Measurements from ENCODE around the gene PSD4.

PSD4 gene

GRCh38 chr2:113240150-113240914 is 66.6 kb downstream of the PSD4 start:
- Mint-ChIP-seq H3K36me3 (peaks cover 13 to 14% of the 10 kb centered on the region in 2 donors), H3K27me3 (peaks cover 0 to 6% of the 10 kb centered on the region in 2 donors), H3K4me1 (peaks cover 16 to 54% of the 10 kb centered on the region in 2 donors), H3K27ac (peak overlapping the region; percentile 70), H3K4me3 (peak overlapping the region in 1 of 2 donors; percentile 23), H3K9me3 (no peaks in the 10 kb centered on the region)
- DNase-seq (no peak), ATAC-seq (replicated peaks) (no peak)

GRCh38 chr2:113240915-113241911 is 67.4 kb downstream of the PSD4 start:
- DNase-seq (no peak), ATAC-seq (replicated peaks) (peak; percentile 75 to 85)
- Mint-ChIP-seq H3K36me3 (peaks cover 10 to 16% of the 10 kb centered on the region in 2 donors), H3K4me1 (peaks cover 16 to 59% of the 10 kb centered on the region in 2 donors), H3K27ac (peak overlapping the region; percentile 70), H3K4me3 (peak overlapping the region in 1 of 2 donors; percentile 23), H3K9me3 (no peaks in the 10 kb centered on the region), H3K27me3 (peaks cover 0 to 6% of the 10 kb centered on the region in 2 donors)

- no peak overlapping the region for H3K27ac Mint-ChIP-seq
- ATAC-seq (replicated peaks) (no peak), DNase-seq (no peak)
- H3K9me3 Mint-ChIP-seq = no peaks in the 10 kb centered on the region
- H3K36me3 Mint-ChIP-seq = peaks cover 10 to 16% of the 10 kb centered on the region in 2 donors
- peaks cover 0 to 6% of the 10 kb centered on the region in 2 donors for H3K27me3 Mint-ChIP-seq
- H3K4me1 Mint-ChIP-seq = peaks cover 12 to 49% of the 10 kb centered on the region in 2 donors
- no peak overlapping the region for H3K4me3 Mint-ChIP-seq
Measured at GRCh38 chr2:113242327-113242726, 68.6 kb downstream of the PSD4 start.

GRCh38 chr2:113245276-113245711 is 71.5 kb downstream of the PSD4 start:
- Mint-ChIP-seq H3K4me1 (peaks cover 11 to 43% of the 10 kb centered on the region in 2 donors), H3K27ac (no peak overlapping the region), H3K36me3 (peaks cover 6 to 13% of the 10 kb centered on the region in 2 donors), H3K27me3 (peaks cover 0 to 6% of the 10 kb centered on the region in 2 donors), H3K9me3 (no peaks in the 10 kb centered on the region), H3K4me3 (no peak overlapping the region)
- ATAC-seq (replicated peaks) = no peak
- no peak for DNase-seq

- H3K9me3 Mint-ChIP-seq = no peaks in the 10 kb centered on the region
- no peak for ATAC-seq (replicated peaks)
- peaks cover 0 to 9% of the 10 kb centered on the region in 2 donors for H3K36me3 Mint-ChIP-seq
- H3K27ac Mint-ChIP-seq = no peak overlapping the region
- H3K27me3 Mint-ChIP-seq = no peaks in the 10 kb centered on the region
- DNase-seq = no peak
- peaks cover 14 to 44% of the 10 kb centered on the region in 2 donors for H3K4me1 Mint-ChIP-seq
- no peak overlapping the region for H3K4me3 Mint-ChIP-seq
Measured at GRCh38 chr2:113246606-113247005, 72.8 kb downstream of the PSD4 start.

GRCh38 chr2:113248997-113249770 is 75.4 kb downstream of the PSD4 start:
- peak; percentile 45 for DNase-seq
- Mint-ChIP-seq H3K36me3 (peaks cover 0 to 5% of the 10 kb centered on the region in 2 donors), H3K27ac (no peak overlapping the region), H3K9me3 (no peaks in the 10 kb centered on the region), H3K4me3 (no peak overlapping the region), H3K27me3 (no peaks in the 10 kb centered on the region), H3K4me1 (peaks cover 16 to 21% of the 10 kb centered on the region in 2 donors)
- ATAC-seq (replicated peaks) = peak; percentile 83 to 91

GRCh38 chr2:113251118-113251517 is 77.3 kb downstream of the PSD4 start:
- Mint-ChIP-seq H3K27me3 (no peaks in the 10 kb centered on the region), H3K4me1 (peaks cover 13 to 16% of the 10 kb centered on the region in 2 donors), H3K36me3 (peaks cover 3 to 7% of the 10 kb centered on the region in 2 donors), H3K4me3 (no peak overlapping the region), H3K27ac (peak overlapping the region; percentile 49), H3K9me3 (no peaks in the 10 kb centered on the region)
- no peak for DNase-seq
- peak; percentile 26 to 31 for ATAC-seq (replicated peaks)

- no peak for DNase-seq
- ATAC-seq (replicated peaks) = no peak
- Mint-ChIP-seq H3K27ac (no peak overlapping the region), H3K4me3 (no peak overlapping the region), H3K27me3 (no peaks in the 10 kb centered on the region), H3K36me3 (peaks cover 4 to 8% of the 10 kb centered on the region in 2 donors), H3K9me3 (no peaks in the 10 kb centered on the region), H3K4me1 (peaks cover 15 to 19% of the 10 kb centered on the region in 2 donors)
Measured at GRCh38 chr2:113252047-113252590, 78.3 kb downstream of the PSD4 start.

GRCh38 chr2:113253453-113253852 is 79.7 kb downstream of the PSD4 start:
- no peaks in the 10 kb centered on the region for H3K27me3 Mint-ChIP-seq
- H3K4me3 Mint-ChIP-seq = no peak overlapping the region
- peaks cover 19 to 24% of the 10 kb centered on the region in 2 donors for H3K4me1 Mint-ChIP-seq
- peaks cover 9 to 12% of the 10 kb centered on the region in 2 donors for H3K36me3 Mint-ChIP-seq
- ATAC-seq (replicated peaks) = no peak
- H3K9me3 Mint-ChIP-seq = no peaks in the 10 kb centered on the region
- no peak overlapping the region for H3K27ac Mint-ChIP-seq
- no peak for DNase-seq

- Mint-ChIP-seq H3K4me3 (no peak overlapping the region), H3K27me3 (no peaks in the 10 kb centered on the region), H3K4me1 (peaks cover 19 to 24% of the 10 kb centered on the region in 2 donors), H3K9me3 (no peaks in the 10 kb centered on the region), H3K36me3 (peaks cover 12 to 20% of the 10 kb centered on the region in 2 donors), H3K27ac (no peak overlapping the region)
- ATAC-seq (replicated peaks) (no peak), DNase-seq (no peak)
Measured at GRCh38 chr2:113255140-113256070, 81.6 kb downstream of the PSD4 start.

- Mint-ChIP-seq H3K36me3 (peaks cover 15 to 24% of the 10 kb centered on the region in 2 donors), H3K9me3 (no peaks in the 10 kb centered on the region), H3K4me3 (no peak overlapping the region), H3K27ac (no peak overlapping the region), H3K27me3 (no peaks in the 10 kb centered on the region), H3K4me1 (peaks cover 6 to 14% of the 10 kb centered on the region in 2 donors)
- no peak for ATAC-seq (replicated peaks)
- DNase-seq = no peak
Measured at GRCh38 chr2:113257516-113258264, 83.9 kb downstream of the PSD4 start.

GRCh38 chr2:113258471-113259147 is 84.8 kb downstream of the PSD4 start:
- peaks cover 6 to 11% of the 10 kb centered on the region in 2 donors for H3K4me1 Mint-ChIP-seq
- no peaks in the 10 kb centered on the region for H3K27me3 Mint-ChIP-seq
- H3K27ac Mint-ChIP-seq = no peak overlapping the region
- no peak for DNase-seq
- H3K4me3 Mint-ChIP-seq = no peak overlapping the region
- ATAC-seq (replicated peaks) = no peak
- H3K9me3 Mint-ChIP-seq = no peaks in the 10 kb centered on the region
- peaks cover 20 to 24% of the 10 kb centered on the region in 2 donors for H3K36me3 Mint-ChIP-seq

Measured in stimulated activated naive B cell treated with anti-CD40 and anti-IgM and Interleukin-4, amounts not matched to agents 10 μg/mL and 1 μg/mL and 100 μg/mL, for 72 hours (primary cell).